Fibroblast of lung (primary cell): ENCODE results near the gene GPR4.

Experiments
- CTCF ChIP-seq, 2 donors: IDR thresholded peaks in 1 of 2; conservative IDR thresholded peaks in 1 of 2; 1 replicate in 1 of 2; 2 replicates in 1 of 2; pipeline ENCODE4 v1.5.1; 2011 to 2012; ENCODE audit warnings: low read length in 2 of 2, control low read depth in 1 of 2, inconsistent platforms in 1 of 2, low read depth in 1 of 2, mild to moderate bottlenecking in 1 of 2
- EZH2 ChIP-seq: IDR thresholded peaks from 2 replicates; pipeline ENCODE4 v1.5.1; 2012; ENCODE audit warnings: low read length, control low read depth, mild to moderate bottlenecking; ENCODE audit errors: missing control alignments

GRCh38 chr19:45637890-45638667, 36.1 kb upstream of the GPR4 start:
- TF ChIP-seq CTCF (conservative IDR thresholded peaks at IDR 0.05 in 1 of 2, IDR thresholded peaks at IDR 0.05 in 1 of 2; ENCODE audit: low read depth in 1 of 2, low read length in 2 of 2), result no peak
- TF ChIP-seq EZH2, result no peak
